CD4-positive, alpha-beta T cell treated with Interleukin-17A for 1 hour (primary cell): ENCODE measurements around the gene CIRBP.
A peak's percentile ranks its signal among the peaks of the same experiment; 100 is the strongest.

ENCODE experiments used
- DNase-seq: peaks from one replicate; pipeline ENCODE4 v3.0.0-alpha.2; 2020

Gene CIRBP

DNA sequence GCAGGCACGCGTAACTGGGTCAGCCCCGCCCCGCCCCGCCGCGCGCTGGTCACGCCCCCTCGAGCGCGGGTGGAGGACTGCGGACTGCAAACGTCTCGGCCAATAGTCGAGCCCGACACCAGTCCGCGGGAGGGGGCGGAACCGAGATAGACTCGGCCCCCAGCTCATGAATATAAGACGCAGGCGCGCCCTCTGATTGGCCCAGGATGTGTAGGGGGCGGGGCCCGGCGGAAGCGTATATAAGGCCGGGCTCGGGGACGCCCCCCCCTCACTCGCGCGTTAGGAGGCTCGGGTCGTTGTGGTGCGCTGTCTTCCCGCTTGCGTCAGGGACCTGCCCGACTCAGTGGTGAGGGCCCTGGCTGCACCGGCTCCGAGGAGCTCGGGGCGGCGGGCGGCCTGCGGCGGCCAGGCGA is at the start of gene CIRBP:
TSS of gene CIRBP (plus strand) at position 268 of the 413 bp plus-strand sequence. CDS start 1,602 bp downstream, outside the sequence.
- peak; percentile 99 for DNase-seq

- no peak for DNase-seq
Measured at GRCh38 chr19:1219786-1220476, 49.2 kb upstream of the CIRBP start.

- DNase-seq, result no peak
Measured at GRCh38 chr19:1220477-1220930, 48.6 kb upstream of the CIRBP start.

DNA sequence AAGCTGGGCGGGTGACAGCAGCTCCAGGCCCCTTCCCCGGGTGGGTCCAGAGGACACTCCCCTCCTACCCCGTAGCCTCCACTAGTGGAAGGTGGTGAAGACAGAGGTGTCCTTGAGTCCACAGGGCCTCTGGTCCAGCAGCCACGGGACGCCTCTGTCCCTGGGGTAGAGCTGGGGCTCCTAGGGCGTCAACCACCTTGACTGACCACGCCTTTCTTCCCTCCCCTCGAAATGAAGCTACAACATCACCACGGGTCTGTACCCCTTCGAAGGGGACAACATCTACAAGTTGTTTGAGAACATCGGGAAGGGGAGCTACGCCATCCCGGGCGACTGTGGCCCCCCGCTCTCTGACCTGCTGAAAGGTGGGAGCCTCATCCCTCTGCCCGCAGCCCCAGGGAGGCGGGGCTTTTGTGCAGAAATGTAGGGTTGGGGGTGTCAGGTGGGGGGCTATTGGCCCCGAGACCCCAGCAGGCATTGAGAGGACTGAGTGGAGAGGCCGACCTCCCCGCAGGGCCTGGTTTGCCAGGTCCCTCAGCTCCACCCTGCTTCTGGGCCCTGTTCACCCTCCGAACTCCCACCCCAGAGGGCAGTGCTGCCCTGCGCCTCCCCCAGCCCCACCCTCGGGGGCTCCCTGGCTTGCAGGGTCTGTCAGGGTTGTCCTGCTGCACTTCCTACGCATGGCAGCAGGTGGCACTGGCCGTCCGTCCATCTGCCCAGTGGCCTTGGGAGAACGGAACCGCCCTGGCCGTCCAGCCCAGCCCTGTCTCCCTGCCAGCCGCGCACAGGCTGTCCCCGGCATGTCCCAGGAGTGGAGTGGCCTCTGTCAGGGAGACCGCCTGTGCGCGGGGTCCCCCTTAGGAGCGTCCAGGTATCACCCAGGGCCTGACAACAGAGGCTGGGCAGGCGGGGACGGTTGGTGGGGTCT is 47.9 kb upstream of the CIRBP start:
- no peak for DNase-seq

GRCh38 chr19:1221904-1222255 is 47.3 kb upstream of the CIRBP start:
- DNase-seq, result no peak

DNA sequence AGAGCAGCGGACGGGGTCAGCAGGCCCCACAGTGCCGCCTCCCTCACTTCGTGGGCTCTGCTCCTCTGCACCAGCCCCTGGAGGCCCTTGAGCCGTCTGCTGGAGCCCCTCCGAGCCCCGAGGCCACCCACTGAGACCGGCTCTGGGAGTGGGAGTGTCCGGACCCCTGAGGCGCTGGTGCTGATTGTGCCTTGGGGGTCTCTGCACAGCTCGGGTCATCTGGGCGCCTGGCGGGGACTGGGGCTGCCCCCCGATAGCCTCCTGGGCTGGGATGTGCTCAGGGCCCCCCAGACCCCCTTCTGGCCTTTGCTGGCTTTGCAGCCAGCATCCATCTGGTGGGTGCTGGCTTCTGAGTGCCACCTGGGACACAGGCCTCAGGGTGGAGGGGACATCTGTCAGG is 46.7 kb upstream of the CIRBP start:
- DNase-seq, result no peak

DNA sequence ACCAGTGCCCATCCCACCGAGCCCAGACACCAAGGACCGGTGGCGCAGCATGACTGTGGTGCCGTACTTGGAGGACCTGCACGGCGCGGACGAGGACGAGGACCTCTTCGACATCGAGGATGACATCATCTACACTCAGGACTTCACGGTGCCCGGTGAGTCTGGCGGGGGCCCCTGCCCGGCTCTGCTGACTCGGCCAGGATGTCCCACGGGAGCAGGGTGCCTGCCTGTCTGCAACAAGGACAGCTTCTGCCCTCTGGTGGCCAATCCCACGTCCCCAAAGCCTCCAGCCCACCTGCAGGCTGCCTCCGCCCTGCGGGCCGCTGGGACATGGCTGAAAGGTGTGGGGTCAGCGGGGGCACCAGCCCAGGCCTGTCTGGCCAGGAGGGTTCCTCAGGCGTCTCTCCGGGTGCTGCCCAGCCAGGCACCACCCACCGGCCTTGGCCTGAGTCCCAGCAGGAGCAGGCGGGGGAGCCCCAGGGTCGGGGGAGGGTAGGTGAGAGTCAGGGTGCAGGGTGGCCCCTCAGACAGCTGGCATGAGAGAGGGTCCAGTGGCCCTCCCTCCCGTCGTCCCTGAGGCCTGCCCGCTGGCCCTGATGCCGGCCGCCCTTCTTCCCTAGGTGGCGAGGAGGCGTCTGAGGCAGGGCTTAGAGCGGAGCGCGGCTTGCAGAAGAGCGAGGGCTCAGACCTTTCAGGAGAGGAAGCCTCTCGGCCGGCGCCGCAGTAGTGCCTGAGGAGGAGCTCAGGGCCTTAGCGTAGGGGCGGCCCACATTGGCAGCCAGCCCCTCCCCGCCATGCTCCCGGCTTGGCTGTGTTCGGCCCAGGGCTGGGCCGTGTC is 45.9 kb upstream of the CIRBP start:
- no peak for DNase-seq

GRCh38 chr19:1224047-1224825 is 44.9 kb upstream of the CIRBP start:
- no peak for DNase-seq

- DNase-seq, result no peak
Measured at GRCh38 chr19:1224847-1225246, 44.3 kb upstream of the CIRBP start.

- no peak for DNase-seq
Measured at GRCh38 chr19:1225440-1226226, 43.5 kb upstream of the CIRBP start.

GRCh38 chr19:1226227-1226518 is 43.0 kb upstream of the CIRBP start:
- no peak for DNase-seq

DNA sequence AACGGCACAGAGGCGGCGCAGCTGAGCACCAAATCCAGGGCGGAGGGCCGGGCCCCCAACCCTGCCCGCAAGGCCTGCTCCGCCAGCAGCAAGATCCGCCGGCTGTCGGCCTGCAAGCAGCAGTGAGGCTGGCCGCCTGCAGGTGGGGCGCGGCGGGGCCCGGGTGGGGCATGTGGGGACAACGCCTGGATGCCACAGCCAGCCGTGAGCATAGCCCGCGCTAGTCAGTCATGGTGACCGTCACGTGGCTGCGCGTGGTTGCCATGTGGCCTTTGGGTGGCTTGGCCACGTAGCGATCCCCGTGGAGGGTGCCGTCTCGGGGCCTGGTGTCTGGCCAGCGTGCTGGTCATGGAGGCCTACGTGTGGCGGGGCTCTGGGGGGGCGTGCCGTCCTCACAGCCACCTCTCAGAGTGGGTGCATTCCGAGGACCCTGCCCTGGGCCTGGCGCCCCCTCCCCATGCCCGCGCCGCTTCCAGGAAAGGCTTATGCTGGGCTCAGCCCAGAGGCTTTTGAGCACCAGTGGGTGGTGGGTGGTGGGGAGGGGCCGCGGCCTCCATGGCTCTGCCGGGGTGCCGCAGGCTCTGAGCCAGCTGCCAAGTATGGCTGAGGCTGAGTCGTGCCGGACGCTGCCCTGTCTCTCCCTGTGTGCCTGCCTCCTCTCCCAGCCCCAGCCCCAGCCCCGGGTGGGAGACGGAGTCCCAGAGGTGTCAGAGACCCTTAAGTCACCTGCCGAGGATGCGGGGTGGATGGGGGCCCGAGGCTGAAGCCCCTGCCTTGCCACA is 42.4 kb upstream of the CIRBP start:
- DNase-seq, result no peak

DNA sequence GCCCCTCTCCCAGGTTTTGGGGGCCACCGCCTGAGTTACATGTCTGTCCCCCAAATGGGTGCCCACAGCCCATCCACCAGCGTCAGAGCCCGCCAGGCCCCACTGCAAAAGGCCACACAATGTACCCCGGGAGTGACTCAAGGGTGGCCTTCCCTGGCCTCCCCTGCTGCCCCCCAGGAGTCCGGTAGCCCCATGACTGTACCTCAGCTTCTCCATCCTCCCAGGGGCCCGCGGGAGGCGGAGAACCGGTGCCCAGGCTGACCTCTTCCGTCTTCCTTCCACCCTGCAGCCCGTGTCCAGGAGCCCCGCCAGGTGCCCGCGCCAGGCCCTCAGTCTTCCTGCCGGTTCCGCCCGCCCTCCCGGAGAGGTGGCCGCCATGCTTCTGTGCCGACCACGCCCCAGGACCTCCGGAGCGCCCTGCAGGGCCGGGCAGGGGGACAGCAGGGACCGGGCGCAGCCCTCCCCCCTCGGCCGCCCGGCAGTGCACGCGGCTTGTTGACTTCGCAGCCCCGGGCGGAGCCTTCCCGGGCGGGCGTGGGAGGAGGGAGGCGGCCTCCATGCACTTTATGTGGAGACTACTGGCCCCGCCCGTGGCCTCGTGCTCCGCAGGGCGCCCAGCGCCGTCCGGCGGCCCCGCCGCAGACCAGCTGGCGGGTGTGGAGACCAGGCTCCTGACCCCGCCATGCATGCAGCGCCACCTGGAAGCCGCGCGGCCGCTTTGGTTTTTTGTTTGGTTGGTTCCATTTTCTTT is 41.7 kb upstream of the CIRBP start:
- no peak for DNase-seq

- no peak for DNase-seq
Measured at GRCh38 chr19:1228161-1228957, 40.8 kb upstream of the CIRBP start.

DNA sequence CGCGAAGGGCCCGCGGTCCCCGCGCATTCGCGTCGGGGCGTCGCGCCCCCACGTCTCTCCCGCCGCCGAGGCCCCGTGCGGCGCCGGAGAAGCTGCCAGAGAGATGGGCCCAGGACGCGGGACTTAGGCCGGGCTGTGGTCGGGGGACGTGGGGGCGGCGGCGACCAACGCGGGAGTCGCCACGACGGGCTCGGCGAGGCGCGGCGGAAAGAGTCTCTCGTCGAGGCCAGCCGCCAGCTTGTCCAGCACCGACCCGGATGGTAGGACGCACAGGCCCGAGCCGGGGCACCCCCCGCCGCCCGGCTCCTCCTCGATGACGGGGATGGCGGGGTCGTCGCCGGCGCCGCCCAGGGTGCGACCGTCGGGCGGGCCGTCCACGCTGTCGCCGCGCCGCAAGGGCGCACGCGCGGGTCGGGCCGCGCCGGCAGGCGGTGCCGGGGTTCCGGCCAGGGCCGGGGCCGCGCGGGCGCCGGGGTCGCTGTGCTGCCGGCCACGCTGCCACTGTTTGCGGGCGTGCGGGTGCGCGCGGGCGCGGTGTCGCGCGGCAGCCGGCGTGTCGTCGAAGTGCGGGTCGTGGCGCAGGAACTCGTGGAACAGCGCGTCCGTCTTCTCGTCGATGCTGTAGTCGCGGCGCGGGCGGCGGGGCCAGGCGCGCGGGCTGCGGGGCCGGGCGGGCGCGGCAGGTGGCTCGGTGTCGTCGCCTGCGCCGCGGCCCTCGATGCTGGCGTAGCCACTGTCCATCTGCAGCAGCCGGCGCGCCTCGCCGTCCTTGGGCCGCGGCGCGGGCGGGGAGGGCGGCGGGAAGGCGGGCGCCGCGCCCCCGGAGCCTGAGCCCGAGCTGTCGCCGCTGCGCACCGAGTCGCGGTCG is 39.8 kb upstream of the CIRBP start:
- DNase-seq, result no peak

- no peak for DNase-seq
Measured at GRCh38 chr19:1229924-1230782, 39.0 kb upstream of the CIRBP start.

GRCh38 chr19:1230783-1231489 is 38.2 kb upstream of the CIRBP start:
- no peak for DNase-seq
